Astrocyte of the hippocampus (primary cell): ENCODE measurements around the gene RPS6KB2.
"Not testable (repeated sequence)": the region's sequence is repeated elsewhere in the genome, so short reads cannot be mapped to it uniquely, and the experiment has no call there.

Experiments
- DNase-seq: peaks from one replicate; pipeline ENCODE4 v3.0.0; 2011; ENCODE audit warnings: low read depth, low spot score

RPS6KB2 gene

DNA sequence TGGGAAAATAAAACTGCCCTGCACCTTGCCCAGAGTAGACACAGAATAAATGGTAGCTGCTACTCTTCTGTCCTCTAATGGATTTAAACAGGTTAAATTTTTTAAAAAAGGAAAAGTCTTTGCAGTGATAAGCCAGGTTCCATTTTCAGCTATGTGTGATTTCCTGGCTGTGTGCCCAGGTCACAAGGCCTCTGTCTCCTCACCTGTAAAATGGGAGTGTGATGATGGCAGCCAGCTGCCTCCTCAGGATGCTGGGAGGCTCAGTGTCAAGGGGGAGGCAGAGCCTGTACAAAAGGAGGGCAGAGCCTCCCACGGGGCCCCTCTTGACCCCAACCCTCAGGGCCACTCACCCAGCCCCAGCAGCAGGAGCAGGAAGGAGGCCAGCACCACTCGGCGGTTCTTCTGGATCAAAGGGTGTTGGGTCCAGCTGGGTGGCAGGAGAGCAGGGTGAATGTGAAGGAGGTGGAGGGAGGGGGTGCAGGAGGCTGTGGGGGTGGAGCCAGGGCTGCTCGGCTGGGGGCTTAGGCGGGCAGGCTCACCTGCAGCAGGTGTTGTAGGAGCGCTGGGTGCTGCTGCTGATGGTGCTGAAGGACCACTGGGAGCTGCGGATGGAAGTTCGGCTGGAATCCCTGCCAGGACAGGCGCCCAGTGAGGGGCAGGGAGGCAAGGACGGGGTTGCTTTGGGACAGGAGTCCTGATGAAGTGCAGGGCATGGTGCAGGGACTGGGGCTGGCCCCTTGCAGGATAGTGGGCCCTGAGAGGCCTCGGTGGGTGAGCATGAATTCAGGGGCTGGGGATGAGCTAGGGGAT is 38.9 kb downstream of the RPS6KB2 start:
- DNase-seq: no peak

DNA sequence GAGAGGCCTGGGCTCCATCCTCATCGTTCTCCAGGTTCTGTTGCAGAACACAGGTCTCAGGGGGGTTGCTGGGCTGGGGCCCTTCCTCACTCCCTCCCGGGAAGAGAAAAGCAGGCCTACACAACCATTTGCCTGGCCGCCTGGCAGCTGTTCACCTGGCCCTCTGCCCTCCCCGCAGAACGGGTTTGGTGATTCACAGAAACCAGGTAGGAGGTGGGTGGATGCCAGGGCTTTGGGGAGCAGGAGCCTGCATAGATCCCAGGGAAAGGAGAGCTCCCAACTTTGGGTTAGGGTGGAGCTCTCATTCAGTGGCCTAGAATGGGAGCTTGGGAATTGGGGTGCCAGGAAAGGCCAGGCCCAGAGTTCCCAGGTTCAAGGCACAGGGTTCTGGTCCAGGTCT is 39.8 kb downstream of the RPS6KB2 start:
- peak; percentile 75 for DNase-seq

GRCh38 chr11:67468456-67468758 is 40.1 kb downstream of the RPS6KB2 start:
- DNase-seq: no peak

DNA sequence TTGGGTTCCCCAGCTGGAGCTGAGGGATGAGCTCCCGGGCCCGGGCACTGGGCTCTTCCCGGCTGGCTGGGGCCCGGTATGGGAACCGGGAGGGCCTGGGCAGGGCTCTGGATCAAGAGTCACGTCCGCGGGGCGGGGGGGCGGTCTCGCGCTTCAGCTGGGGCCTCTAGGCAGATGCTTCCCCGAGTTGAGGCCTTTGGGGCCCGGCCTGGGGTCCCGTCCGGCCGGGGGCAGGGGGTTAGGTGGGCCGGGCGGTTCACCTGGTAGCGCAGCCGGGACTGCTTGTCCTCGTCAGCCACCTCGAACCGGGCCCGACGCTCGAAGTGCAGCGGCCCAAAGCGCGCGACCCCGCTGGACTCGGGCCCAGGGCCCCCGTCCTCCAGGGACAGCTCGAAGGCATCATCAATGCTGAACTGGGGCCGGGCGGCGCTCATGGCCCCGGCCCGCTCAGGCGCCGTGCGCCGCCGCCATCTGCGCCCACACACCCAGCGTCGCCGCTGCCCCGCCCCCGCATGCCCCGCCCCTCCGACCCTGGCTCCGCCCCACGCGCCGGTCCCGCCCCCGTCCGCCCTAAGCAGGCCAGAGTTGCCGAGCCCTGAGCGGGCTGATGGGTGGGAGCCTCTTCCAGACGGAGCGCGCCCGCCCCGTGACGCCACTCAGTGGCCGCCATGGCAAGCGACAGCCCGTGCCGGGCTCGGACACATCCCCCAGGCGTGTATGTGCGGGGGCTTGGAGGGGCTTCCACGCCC is 40.6 kb downstream of the RPS6KB2 start, which contains the start of gene TMEM134:
Gene TMEM134 (minus strand): TSS at position 493 of the 749 bp plus-strand sequence. CDS start 59 bp downstream, at position 434.
- DNase-seq: peak; percentile 97

GRCh38 chr11:67469508-67469811 is 41.2 kb downstream of the RPS6KB2 start:
- DNase-seq: no peak

DNA sequence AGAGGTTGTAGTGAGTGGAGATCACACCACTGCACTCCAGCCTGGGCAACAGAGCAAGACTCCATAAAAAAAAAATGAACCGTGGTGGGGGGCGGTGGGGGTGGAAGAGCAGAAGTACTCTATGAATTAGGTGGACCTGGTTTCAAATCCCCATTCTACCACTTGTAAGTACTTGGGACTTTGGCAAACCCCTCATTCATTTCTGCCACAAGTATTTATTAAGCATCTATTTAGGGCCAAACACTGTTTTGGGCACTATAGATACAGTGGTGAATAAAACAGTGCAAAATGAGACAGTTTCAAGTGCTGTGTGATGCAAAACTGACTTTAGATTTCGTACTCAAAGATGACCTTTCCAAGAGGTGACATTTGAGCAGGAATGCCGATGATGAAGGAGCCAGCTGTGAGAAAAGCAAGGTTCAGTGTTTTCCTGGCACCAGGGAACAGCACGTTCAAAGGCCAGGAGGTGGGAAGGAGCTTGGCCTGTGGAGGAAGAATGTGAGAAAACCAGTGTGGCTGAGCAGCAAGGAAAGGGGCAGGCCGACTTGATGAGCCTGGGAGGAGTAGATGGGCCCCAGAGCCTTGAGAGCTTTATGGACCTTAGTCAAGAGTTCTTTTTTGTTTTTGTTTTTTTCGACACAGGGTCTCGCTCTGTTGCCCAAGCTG is 42.2 kb downstream of the RPS6KB2 start:
- DNase-seq: no peak

- no peak for DNase-seq
These were observed 44.6 kb downstream of the RPS6KB2 start for GRCh38 chr11:67472882-67473281.

DNA sequence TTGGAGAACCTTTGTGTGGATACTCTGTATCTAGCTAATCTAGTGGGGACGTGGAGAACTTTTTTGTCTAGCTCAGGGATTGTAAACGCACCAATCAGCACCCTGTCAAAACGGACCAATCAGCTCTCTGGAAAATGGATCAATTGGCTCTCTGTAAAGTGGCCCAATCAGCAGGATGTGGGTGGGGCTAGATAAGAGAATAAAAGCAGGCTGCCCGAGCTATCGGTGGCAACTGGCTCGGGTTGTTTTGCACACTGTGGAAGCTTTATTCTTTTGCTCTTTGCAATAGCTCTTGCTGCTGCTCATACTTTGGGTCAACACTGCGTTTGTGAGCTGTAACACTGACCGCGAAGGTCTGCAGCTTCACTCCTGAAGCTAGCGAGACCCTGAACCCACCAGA is 48.4 kb downstream of the RPS6KB2 start:
- DNase-seq: not testable (repeated sequence)

- DNase-seq: not testable (repeated sequence)
These were observed 49.2 kb downstream of the RPS6KB2 start for GRCh38 chr11:67477344-67478050.

DNA sequence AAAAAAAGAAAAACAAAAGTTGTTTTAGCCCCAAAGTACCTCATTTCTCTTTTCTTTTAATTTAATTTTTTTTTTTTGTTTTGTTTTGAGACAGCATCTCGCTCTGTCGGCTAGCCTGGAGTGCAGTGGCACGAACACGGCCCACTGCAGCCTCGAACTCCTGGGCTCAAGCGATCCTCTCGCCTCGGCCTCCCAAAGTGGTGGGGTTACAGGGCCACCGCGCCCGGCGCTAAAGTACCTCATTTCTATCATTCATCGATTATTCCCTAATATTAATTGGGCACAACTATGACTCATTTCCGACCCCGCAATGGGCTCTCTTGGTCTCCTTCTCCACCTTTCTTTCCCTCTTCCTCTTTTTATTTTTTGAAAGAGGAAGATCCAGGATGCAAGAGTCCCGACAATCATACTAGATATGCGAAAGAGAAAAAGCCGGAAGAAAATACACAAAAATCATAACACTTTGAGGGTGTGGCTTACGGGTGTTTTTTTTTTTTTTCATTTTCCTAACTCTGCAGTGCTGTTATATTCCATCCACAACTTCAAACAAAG is 54.1 kb downstream of the RPS6KB2 start:
- no peak for DNase-seq

DNA sequence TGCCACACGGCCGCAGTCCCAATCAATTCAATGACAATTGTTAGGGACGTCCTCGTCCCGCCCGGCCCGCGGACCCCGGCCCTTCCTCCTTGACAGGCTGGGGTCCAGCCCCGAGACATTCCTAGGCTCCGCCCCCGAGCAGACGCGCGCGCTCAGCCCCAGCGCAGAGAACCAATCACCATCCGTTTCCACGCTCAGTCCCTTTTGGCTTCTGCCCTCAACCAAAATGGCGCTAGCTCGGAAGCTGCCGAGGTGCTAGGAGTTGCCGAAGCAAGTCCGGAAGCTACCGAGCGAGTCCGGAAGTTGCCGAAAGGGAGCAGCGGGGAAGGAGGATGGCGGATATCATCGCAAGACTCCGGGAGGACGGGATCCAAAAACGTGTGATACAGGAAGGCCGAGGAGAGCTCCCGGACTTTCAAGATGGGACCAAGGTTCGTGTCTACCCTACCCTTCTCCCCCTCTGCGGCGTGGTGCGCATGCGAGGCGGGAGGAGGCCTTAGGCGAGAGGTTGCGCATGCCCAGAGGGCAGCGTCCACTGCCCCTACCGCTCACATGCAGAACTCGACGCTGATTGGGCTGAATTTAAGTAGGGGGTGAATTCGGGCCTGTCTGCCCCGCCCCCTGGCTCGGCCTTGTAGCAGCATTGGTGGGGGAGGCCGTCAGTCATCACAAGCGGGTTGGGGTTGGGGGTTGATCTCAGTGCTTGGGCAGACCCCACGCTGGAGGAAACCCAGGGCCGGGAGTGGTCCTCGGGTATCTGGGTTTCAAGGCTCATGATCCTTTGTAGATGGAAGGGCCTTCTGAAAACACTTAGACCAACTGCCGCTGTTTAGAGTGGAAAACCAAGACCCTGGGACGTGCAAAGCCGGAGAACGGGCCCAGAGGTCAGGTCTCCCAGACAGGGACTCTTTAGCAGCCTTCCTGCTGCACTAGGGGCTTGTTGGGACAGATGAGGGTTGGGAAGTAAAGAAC is 54.8 kb downstream of the RPS6KB2 start, which contains the start of gene AIP:
Gene AIP (plus strand): TSS at position 200 of the 972 bp plus-strand sequence. CDS start 133 bp downstream, at position 333.
- DNase-seq: peak; percentile 99

GRCh38 chr11:67483831-67484665 is 55.8 kb downstream of the RPS6KB2 start:
- no peak for DNase-seq

GRCh38 chr11:67484847-67485311 is 56.6 kb downstream of the RPS6KB2 start:
- DNase-seq: no peak
